Measurements from ENCODE around the gene CLEC17A. TPM values are rescaled to one million over a fixed set of nuclear protein-coding genes. Genes with fewer than 3 reads are reported as not detected.

Gene CLEC17A
- polyA plus RNA-seq, 4 donors: 0.23 to 0.26 TPM; not detected in 2

- no peak for DNase-seq (ENCODE audit: low read depth in 4 of 4, low spot score in 2 of 4)
These were observed 56.8 kb downstream of the CLEC17A start for GRCh38 chr19:14639536-14640277.

- DNase-seq (ENCODE audit: low read depth in 4 of 4, low spot score in 2 of 4): no peak
These were observed 65.6 kb downstream of the CLEC17A start for GRCh38 chr19:14648506-14648905.

- DNase-seq (ENCODE audit: low read depth in 4 of 4, low spot score in 2 of 4): no peak
These were observed 66.1 kb downstream of the CLEC17A start for GRCh38 chr19:14649020-14649419.

DNA sequence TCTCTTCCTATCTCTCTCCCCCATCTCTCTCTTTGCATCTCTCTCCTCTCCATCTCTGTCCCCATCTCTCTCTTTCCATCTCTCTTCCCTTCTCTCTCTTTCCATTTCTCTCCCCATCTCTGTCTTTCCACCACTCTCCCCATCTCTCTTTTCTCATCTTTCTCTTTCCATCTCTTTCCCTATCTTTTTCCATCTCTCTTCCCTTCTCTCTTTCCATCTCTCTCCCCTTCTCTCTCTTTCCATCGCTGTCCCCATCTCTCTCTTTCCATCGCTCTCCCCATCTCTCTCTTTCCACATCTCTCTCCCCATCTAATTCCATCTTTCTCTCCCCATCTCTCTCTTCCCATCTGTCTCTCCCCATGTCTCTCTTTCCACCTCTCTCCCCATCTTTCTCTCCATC is 67.3 kb downstream of the CLEC17A start:
- no peak for DNase-seq (ENCODE audit: low read depth in 4 of 4, low spot score in 2 of 4)

DNA sequence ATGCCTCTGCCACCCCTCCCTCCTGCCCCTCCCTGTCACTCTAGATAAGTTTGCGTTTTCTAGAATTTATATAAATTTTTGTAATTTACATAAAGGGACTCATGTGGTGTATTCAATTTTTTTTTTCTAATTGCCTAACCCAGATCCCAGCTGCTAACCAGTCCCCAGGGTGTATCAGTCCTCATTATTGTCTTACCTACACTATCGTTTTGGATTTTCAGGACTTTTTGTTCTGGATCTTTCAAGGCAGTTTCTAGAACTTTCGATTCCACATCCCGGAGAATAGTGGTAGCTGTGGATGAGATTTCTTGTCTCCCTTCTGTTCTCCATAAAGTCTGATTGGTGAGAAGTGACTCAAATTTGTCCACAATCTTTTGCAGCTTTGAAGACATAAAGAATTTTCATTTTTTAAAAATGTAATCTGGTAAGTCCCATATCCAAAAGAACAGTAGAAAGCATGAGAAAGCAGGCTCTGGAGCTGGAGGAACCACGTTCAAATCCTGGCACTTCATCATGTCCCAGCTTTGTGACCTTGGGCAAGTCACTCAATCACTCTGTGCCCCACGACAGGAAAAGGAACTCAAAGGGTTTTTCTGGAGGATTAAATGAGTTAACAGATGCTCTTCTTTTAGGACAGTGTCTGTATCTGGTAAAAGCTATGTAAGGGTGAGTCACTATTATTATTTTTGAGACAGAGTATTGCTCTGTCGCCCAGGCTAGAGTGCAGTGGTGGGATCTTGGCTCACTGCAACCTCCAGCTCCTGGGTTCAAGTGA is 72.1 kb downstream of the CLEC17A start:
- DNase-seq (ENCODE audit: low read depth in 4 of 4, low spot score in 2 of 4): no peak

GRCh38 chr19:14655726-14656125 is 72.8 kb downstream of the CLEC17A start:
- DNase-seq (ENCODE audit: low read depth in 4 of 4, low spot score in 2 of 4): no peak

DNA sequence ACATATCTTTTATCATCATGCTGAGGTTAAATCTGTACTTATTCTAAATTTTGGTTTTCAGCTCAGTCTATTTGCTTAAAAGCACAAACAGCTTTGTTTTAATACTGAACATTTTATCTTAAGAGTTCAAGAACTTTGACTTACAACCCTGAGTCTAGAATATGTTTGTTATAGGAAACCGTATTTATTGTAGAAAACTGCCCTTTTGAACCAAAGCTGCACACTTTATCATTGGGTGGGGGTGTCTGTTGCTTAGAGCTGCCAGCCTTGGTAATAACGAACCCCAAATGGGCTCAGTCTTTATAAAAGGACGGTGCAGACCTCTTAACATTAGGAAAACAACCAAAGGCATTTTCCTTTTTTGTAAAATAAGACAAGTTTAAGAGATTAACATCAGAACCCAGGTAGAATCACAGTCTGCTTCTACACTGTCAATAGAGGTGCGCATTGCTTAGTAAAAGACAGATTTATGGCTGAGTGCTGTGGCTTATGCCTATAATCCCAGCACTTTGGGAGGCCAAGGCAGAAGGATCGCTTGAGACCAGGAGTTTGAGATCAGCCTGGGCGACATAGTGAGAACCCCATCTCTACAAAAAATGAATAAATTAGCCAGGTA is 77.1 kb downstream of the CLEC17A start:
- no peak for DNase-seq (ENCODE audit: low read depth in 4 of 4, low spot score in 2 of 4)

DNA sequence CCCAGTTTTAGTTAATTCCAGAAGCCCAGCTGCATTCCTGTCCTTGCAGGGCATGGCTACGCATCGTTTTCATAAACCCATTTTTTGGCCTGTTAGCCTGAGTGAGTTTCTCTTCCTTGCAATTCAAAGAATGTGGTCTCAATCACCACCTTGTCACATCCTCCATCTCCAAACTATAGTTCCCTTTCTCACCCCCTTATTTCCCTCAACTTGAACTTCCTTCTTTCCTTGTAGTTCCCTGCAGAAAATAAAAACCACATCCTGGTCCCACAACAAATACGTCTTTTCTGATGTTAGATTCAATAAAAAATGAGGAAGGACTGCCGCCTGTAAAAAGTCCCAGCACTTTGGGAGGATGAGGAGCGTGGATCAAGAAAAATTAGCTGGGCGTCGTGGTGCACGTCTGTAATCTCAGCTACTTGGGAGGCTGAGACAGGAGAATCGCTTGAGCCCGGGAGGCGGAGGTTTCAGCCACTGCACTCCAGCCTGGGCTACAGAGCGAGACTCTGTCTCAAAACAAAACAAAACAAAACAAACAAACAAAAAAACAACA is 78.6 kb downstream of the CLEC17A start:
- DNase-seq (ENCODE audit: low read depth in 4 of 4, low spot score in 2 of 4): no peak

Other genes starting within 250 kb of the CLEC17A start
- gene ADGRE5, start 201.6 kb upstream of the CLEC17A start, polyA plus RNA-seq (ENCODE audit: insufficient read length in 4 of 4): 10 to 100 TPM; 16.3 to 30.1 (median 21.3) TPM
- 10 to 100 TPM; 45.0 to 66.6 (median 62.1) TPM for gene DDX39A, start 163.7 kb upstream of the CLEC17A start, polyA plus RNA-seq (ENCODE audit: insufficient read length in 4 of 4)
- 100 to 1,000 TPM in 2 of 4 donors, 10 to 100 TPM in 2; 87.7 to 129 (median 97.5) TPM for gene PKN1, start 149.8 kb upstream of the CLEC17A start, polyA plus RNA-seq (ENCODE audit: insufficient read length in 4 of 4)
- gene PTGER1, start 107.7 kb upstream of the CLEC17A start, polyA plus RNA-seq (ENCODE audit: insufficient read length in 4 of 4): 10 to 100 TPM in 1 of 4 donors, 1 to 10 TPM in 3; 3.2 to 10.2 (median 6.7) TPM
- 100 to 1,000 TPM in 2 of 4 donors, 10 to 100 TPM in 2; 69.6 to 117 (median 91.1) TPM for gene GIPC1, start 87.0 kb upstream of the CLEC17A start, polyA plus RNA-seq (ENCODE audit: insufficient read length in 4 of 4)
- 100 to 1,000 TPM in 2 of 4 donors, 10 to 100 TPM in 2; 91.5 to 104 (median 101) TPM for gene DNAJB1, start 64.7 kb upstream of the CLEC17A start, polyA plus RNA-seq (ENCODE audit: insufficient read length in 4 of 4)
- gene TECR, start 53.5 kb upstream of the CLEC17A start, polyA plus RNA-seq (ENCODE audit: insufficient read length in 4 of 4): 100 to 1,000 TPM; 122 to 154 (median 143) TPM
- 100 to 1,000 TPM in 2 of 4 donors, 10 to 100 TPM in 2; 90.3 to 158 (median 120) TPM for gene NDUFB7, start 11.0 kb upstream of the CLEC17A start, polyA plus RNA-seq (ENCODE audit: insufficient read length in 4 of 4)
- under 1 TPM in 3 of 4 donors, not detected in 1; 0.08 to 0.14 (median 0.09) TPM for gene ADGRE3, start 91.8 kb downstream of the CLEC17A start, polyA plus RNA-seq (ENCODE audit: insufficient read length in 4 of 4)
- 10 to 100 TPM; 13.8 to 31.3 (median 21.3) TPM for gene ZNF333, start 107.0 kb downstream of the CLEC17A start, polyA plus RNA-seq (ENCODE audit: insufficient read length in 4 of 4)
- under 1 TPM; 0.37 to 0.69 (median 0.59) TPM for gene ADGRE2, start 195.5 kb downstream of the CLEC17A start, polyA plus RNA-seq (ENCODE audit: insufficient read length in 4 of 4)

All from left renal cortex interstitium (tissue), 4 donors.